ENCODE results near the gene PHF5A. TPM values are rescaled to one million over a fixed set of nuclear protein-coding genes. Genes with fewer than 3 reads are reported as not detected.

Gene PHF5A
- total and polyA plus RNA-seq, 2 of the 8 experiments (the other 6 are each of a cell fraction or from before 2014, with no cell fraction given): 119 to 135 TPM

GRCh38 chr22:41474872-41475451 is 6.5 kb upstream of the PHF5A start (continued):
- TF ChIP-seq ATF3 (IDR thresholded peaks at IDR 0.05; ENCODE audit: insufficient read depth, low read depth, low read length) (no peak), RFX5 (IDR thresholded peaks at IDR 0.05; ENCODE audit: borderline replicate concordance, low read depth, low read length) (no peak), EZH2 (IDR thresholded peaks at IDR 0.05; ENCODE audit: low read depth, low read length, severe bottlenecking) (no peak), HDAC2 (IDR thresholded peaks at IDR 0.05; ENCODE audit: borderline replicate concordance in 1 of 2, low read depth in 2 of 2, low read length in 2 of 2) (no peak), RAD21 (IDR thresholded peaks at IDR 0.05 in 1 of 2, conservative IDR thresholded peaks at IDR 0.05 in 1 of 2; ENCODE audit: low read depth in 2 of 2, low read length in 2 of 2) (no peak)

All from H1 (cell line).